GM23248 (cell line): ENCODE results near the gene IGFN1. TPM values are rescaled to one million over a fixed set of nuclear protein-coding genes. Genes with fewer than 3 reads are reported as not detected.

Experiments used
- DNase-seq: peaks from one replicate; pipeline ENCODE4 v3.0.0-alpha.2; 2015
- H2AFZ ChIP-seq: fragments of 200-600 bp; sonication (generic); 2 replicates; pipeline ENCODE4 v1.6.1; 2016; ENCODE audit warnings: antibody characterized with exemption
- H3F3A ChIP-seq: fragments of 200-600 bp; sonication (generic); 2 replicates; pipeline ENCODE4 v1.6.1; 2016; ENCODE audit warnings: mild to moderate bottlenecking, antibody characterized with exemption, mixed run types; ENCODE audit not compliant: insufficient read depth
- H3K27ac ChIP-seq: fragments of 200-600 bp; sonication (generic); 2 replicates; pipeline ENCODE4 v1.5.1; 2016; ENCODE audit warnings: mild to moderate bottlenecking
- H3K27me3 ChIP-seq: fragments of 200-600 bp; sonication (generic); replicated peaks from 2 replicates; pipeline ENCODE4 v1.6.1; 2016; ENCODE audit warnings: mild to moderate bottlenecking; ENCODE audit not compliant: insufficient read depth
- H3K36me3 ChIP-seq: fragments of 200-600 bp; sonication (generic); 2 replicates; pipeline ENCODE4 v1.6.1; 2016; ENCODE audit warnings: low read depth, mild to moderate bottlenecking
- H3K4me1 ChIP-seq: fragments of 200-600 bp; sonication (generic); 2 replicates; pipeline ENCODE4 v1.6.1; 2016; ENCODE audit warnings: mild to moderate bottlenecking; ENCODE audit not compliant: insufficient read depth
- H3K4me2 ChIP-seq: fragments of 200-600 bp; sonication (generic); one replicate; pipeline ENCODE4 v1.6.1; 2016; ENCODE audit warnings: mild to moderate bottlenecking; ENCODE audit not compliant: unreplicated experiment
- H3K4me3 ChIP-seq: fragments of 200-600 bp; sonication (generic); 2 replicates; pipeline ENCODE4 v1.5.1; 2016; ENCODE audit warnings: mild to moderate bottlenecking
- H3K79me2 ChIP-seq: fragments of 200-600 bp; sonication (generic); 2 replicates; pipeline ENCODE4 v1.6.1; 2016; ENCODE audit warnings: mild to moderate bottlenecking; ENCODE audit not compliant: insufficient read depth
- H3K9ac ChIP-seq: fragments of 200-600 bp; sonication (generic); 2 replicates; pipeline ENCODE4 v1.6.1; 2016; ENCODE audit warnings: mild to moderate bottlenecking
- H3K9me2 ChIP-seq: fragments of 200-600 bp; sonication (generic); 2 replicates; pipeline ENCODE4 v1.6.1; 2016; ENCODE audit warnings: mixed run types, mild to moderate bottlenecking, moderate library complexity; ENCODE audit not compliant: insufficient read depth
- H3K9me3 ChIP-seq: fragments of 200-600 bp; sonication (generic); one replicate; pipeline ENCODE4 v1.6.1; 2017; ENCODE audit warnings: low read depth
- H4K20me1 ChIP-seq: fragments of 200-600 bp; sonication (generic); 2 replicates; pipeline ENCODE4 v1.6.0; 2016; ENCODE audit not compliant: insufficient read depth
- EZH2 ChIP-seq: fragments of 200-600 bp; sonication (generic); IDR thresholded peaks from 2 replicates; pipeline ENCODE4 v1.6.1; 2018; ENCODE audit warnings: antibody characterized with exemption, mild to moderate bottlenecking; ENCODE audit not compliant: insufficient read depth, poor library complexity, severe bottlenecking
- EZH2phosphoT487 ChIP-seq: fragments of 200-600 bp; sonication (generic); IDR thresholded peaks from 2 replicates; pipeline ENCODE4 v1.6.1; 2018; ENCODE audit warnings: antibody characterized with exemption, moderate library complexity, mild to moderate bottlenecking, low read depth; ENCODE audit not compliant: insufficient read depth
- WGBS, 2 experiments: methylation state at CpG; one replicate each; pipeline ENCODE4 v1.1.6; 2015 to 2017; ENCODE audit warnings: low lambda C conversion rate in 2 of 2, low coverage in 1 of 2; ENCODE audit errors: missing lambda C conversion rate in 2 of 2; 5-methylcytosine and 5-hydroxymethylcytosine counted together
- in situ Hi-C: fragments of 300-500 bp; cut with MboI; formaldehyde crosslinking; loops from 2 replicates; pipeline ENCODE4 v1.15.0; 2020
- polyA plus RNA-seq: library from polyadenylated mRNA; unstranded; fragments of >200 nt; fragmentation: Nextera tagmentation; extraction: Ambion mirVana; gene quantifications from 2 replicates; pipeline ENCODE4 v1.2.1, GENCODE V29; 2016
- total RNA-seq: library from RNA; depleted of rRNA; stranded (reverse); fragments of >200 nt; shearing (Covaris generic); gene quantifications from 2 replicates; pipeline ENCODE4 v1.2.3, GENCODE V29; 2014

Gene IGFN1
- total and polyA plus RNA-seq, 2 experiments from 2014 or later = not detected

- no peaks in the 10 kb centered on the region for H3K79me2 ChIP-seq
- no peak overlapping the region for H3K4me3 ChIP-seq
- H3K9me3 ChIP-seq = no peaks in the 10 kb centered on the region
- WGBS, 2 experiments = 74 to 77% methylated on average over 8 of the region's 8 CpGs
- peaks cover 21% of the 10 kb centered on the region for H3K4me1 ChIP-seq
- H2AFZ ChIP-seq = no peak overlapping the region
- H3K27me3 ChIP-seq = no peaks in the 10 kb centered on the region
- TF ChIP-seq EZH2phosphoT487 = no peak
- no peak for TF ChIP-seq EZH2
- H3K4me2 ChIP-seq = no peak overlapping the region
- no peak overlapping the region for H3K27ac ChIP-seq
- H3K36me3 ChIP-seq = no peaks in the 10 kb centered on the region
- in situ Hi-C loops = no loop called here
- no peaks in the 10 kb centered on the region for H4K20me1 ChIP-seq
- no peaks in the 10 kb centered on the region for H3K9me2 ChIP-seq
- H3F3A ChIP-seq = peaks cover 15% of the 10 kb centered on the region
- DNase-seq = peak; percentile 54
- no peak overlapping the region for H3K9ac ChIP-seq
Observed at GRCh38 chr1:201261771-201262547, 71.3 kb downstream of the IGFN1 start.

GRCh38 chr1:201262963-201263608, 72.5 kb downstream of the IGFN1 start:
- H2AFZ ChIP-seq = no peak overlapping the region
- peaks cover 26% of the 10 kb centered on the region for H3F3A ChIP-seq
- H3K9me2 ChIP-seq = no peaks in the 10 kb centered on the region
- in situ Hi-C loops = no loop called here
- H3K27ac ChIP-seq = no peak overlapping the region
- no peak for TF ChIP-seq EZH2phosphoT487
- no peak for TF ChIP-seq EZH2
- no peak overlapping the region for H3K4me3 ChIP-seq
- H3K36me3 ChIP-seq = no peaks in the 10 kb centered on the region
- 93% methylated on average over 7 of the region's 7 CpGs for WGBS, 2 experiments
- H3K4me1 ChIP-seq = peaks cover 32% of the 10 kb centered on the region
- DNase-seq = no peak
- H3K4me2 ChIP-seq = no peak overlapping the region
- H3K27me3 ChIP-seq = no peaks in the 10 kb centered on the region
- H3K79me2 ChIP-seq = no peaks in the 10 kb centered on the region
- H3K9me3 ChIP-seq = no peaks in the 10 kb centered on the region
- no peak overlapping the region for H3K9ac ChIP-seq
- no peaks in the 10 kb centered on the region for H4K20me1 ChIP-seq

- TF ChIP-seq EZH2phosphoT487 (no peak), EZH2 (no peak)
- Histone ChIP-seq H3K9me2 (no peaks in the 10 kb centered on the region), H3K4me3 (no peak overlapping the region), H3K4me1 (peaks cover 42% of the 10 kb centered on the region), H4K20me1 (no peaks in the 10 kb centered on the region), H3K27ac (no peak overlapping the region), H2AFZ (no peak overlapping the region), H3K9me3 (no peaks in the 10 kb centered on the region), H3F3A (peaks cover 32% of the 10 kb centered on the region), H3K79me2 (no peaks in the 10 kb centered on the region), H3K4me2 (no peak overlapping the region), H3K9ac (no peak overlapping the region), H3K27me3 (no peaks in the 10 kb centered on the region), H3K36me3 (no peaks in the 10 kb centered on the region)
- no peak for DNase-seq
- 94 to 96% methylated on average over 6 of the region's 6 CpGs for WGBS, 2 experiments
- in situ Hi-C loops = no loop called here
Observed at GRCh38 chr1:201264072-201264471, 73.4 kb downstream of the IGFN1 start.

- Histone ChIP-seq H3K79me2 (no peaks in the 10 kb centered on the region), H3K9me3 (no peaks in the 10 kb centered on the region), H3K9ac (no peak overlapping the region), H3F3A (peaks cover 32% of the 10 kb centered on the region), H3K36me3 (no peaks in the 10 kb centered on the region), H3K27me3 (no peaks in the 10 kb centered on the region), H4K20me1 (no peaks in the 10 kb centered on the region), H3K4me1 (peaks cover 44% of the 10 kb centered on the region), H3K27ac (no peak overlapping the region), H2AFZ (no peak overlapping the region), H3K4me3 (no peak overlapping the region), H3K4me2 (no peak overlapping the region), H3K9me2 (no peaks in the 10 kb centered on the region)
- no peak for DNase-seq
- TF ChIP-seq EZH2 (no peak), EZH2phosphoT487 (no peak)
- in situ Hi-C loops = no loop called here
- 90 to 93% methylated on average over 4 of the region's 4 CpGs for WGBS, 2 experiments
Observed at GRCh38 chr1:201264554-201264953, 73.9 kb downstream of the IGFN1 start.
